ENCODE results near the gene LENEP. TPM values are rescaled to one million over a fixed set of nuclear protein-coding genes. Genes with fewer than 3 reads are reported as not detected.

The LENEP gene
- not detected for total RNA-seq

DNA sequence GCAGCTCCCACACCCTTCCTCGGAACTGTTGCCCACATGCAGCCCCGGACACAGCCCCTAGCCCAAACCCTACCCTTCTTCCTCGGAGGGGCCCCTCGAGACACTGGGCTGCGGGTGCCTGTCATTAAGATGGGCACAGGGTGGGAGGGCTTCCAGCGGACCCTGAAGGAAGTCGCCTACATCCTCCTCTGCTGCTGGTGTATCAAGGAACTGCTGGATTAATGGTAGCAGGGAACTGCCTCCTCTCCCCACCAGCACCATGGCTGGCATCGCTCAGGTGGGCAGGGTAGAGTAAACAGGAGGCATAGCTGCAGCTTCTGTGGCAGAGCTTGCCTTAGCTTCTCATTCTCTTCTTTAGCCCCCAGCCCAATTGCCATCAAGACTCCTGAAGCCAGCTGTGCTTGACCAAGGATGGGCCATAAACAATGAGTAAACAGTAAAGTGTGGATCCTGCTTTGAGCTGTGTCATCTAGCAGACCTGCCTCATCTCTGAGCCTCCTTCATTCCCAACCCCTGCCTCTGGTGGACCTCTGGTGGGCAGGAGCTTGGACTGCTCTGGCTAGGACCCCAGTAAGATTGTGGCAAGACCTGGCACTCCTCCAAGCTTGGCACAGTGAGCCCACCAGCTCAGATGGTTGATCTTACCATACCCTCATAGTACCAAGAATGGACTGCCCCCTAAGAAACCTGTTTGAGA is at the start of gene LENEP:
LENEP (plus strand) TSS at position 15 of the 697 bp plus-strand sequence; CDS start at position 37, 22 bp downstream.
- H3K36me3 ChIP-seq (replicated peaks in 1 of 2; ENCODE audit: insufficient read depth in 1 of 2, low read depth in 2 of 2), result no peaks in the 10 kb centered on the region
- H3K27ac ChIP-seq, result peak within 1 kb of the TSS in 1 of 4 donors; percentile 13
- no peak for DNase-seq
- H3K4me1 ChIP-seq, result peaks cover 18% of the 10 kb centered on the region
- 79% methylated on average over 8 of the region's 8 CpGs; no CpG with 5 or more reads in 1 of the 2 donors for WGBS, 2 donors
- H3K27me3 ChIP-seq, result no peaks in the 10 kb centered on the region
- ATAC-seq, result no peak
- intact Hi-C loops (cut with DNase I), result no loop called here
- TF ChIP-seq, protein P1, sequence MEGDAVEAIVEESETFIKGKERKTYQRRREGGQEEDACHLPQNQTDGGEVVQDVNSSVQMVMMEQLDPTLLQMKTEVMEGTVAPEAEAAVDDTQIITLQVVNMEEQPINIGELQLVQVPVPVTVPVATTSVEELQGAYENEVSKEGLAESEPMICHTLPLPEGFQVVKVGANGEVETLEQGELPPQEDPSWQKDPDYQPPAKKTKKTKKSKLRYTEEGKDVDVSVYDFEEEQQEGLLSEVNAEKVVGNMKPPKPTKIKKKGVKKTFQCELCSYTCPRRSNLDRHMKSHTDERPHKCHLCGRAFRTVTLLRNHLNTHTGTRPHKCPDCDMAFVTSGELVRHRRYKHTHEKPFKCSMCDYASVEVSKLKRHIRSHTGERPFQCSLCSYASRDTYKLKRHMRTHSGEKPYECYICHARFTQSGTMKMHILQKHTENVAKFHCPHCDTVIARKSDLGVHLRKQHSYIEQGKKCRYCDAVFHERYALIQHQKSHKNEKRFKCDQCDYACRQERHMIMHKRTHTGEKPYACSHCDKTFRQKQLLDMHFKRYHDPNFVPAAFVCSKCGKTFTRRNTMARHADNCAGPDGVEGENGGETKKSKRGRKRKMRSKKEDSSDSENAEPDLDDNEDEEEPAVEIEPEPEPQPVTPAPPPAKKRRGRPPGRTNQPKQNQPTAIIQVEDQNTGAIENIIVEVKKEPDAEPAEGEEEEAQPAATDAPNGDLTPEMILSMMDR (IDR thresholded peaks at IDR 0.05), result no peak
- TF ChIP-seq POLR2A (IDR thresholded peaks at IDR 0.05), result no peak
- no peak within 1 kb of the TSS for H3K4me3 ChIP-seq
- H3K9me3 ChIP-seq, result no peaks in the 10 kb centered on the region

DNA sequence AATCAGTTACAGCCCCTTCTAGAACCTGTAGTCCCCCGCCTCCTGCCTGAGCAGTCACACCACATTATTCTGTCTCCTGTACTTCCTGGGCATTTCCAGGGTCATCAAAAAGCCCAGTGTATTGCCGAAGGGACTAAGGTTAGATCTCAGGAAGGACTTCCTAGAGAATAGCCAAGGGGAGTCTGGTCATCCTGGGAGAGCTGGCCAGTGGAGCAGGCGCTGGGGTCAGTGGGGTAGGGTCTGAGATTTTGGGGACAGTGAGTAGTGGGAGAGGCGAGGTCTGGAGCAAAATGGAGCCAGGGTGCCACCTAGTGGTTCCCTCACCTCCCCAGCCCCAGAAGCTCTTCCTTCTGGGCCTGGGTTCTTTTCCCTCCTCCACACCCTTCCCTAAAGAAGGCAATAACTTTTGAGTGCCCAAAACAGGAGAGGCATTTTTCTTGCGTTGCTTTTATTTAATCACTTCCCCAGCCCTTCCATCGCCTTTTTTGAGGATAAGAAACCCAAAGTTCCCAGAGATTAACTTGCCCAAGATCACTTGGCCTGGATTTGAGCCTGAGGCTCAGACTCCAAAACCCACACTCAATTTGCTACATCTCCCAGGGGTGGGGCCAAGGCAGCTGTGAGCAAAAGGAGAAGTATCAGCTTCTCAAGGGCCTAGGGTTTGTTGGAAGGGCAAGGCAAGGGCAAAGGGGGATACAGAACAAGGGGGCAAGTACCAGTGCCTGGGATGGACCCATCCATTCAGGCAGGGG is 49.6 kb upstream of the LENEP start:
- Histone ChIP-seq H3K4me3 (no peak overlapping the region), H3K4me1 (peaks cover 19% of the 10 kb centered on the region), H3K36me3 (replicated peaks in 1 of 2; ENCODE audit: insufficient read depth in 1 of 2, low read depth in 2 of 2) (peaks cover 0 to 3% of the 10 kb centered on the region in 2 donors), H3K27me3 (no peaks in the 10 kb centered on the region), H3K27ac (peak overlapping the region in 1 of 4 donors; percentile 21), H3K9me3 (no peaks in the 10 kb centered on the region)
- ATAC-seq (no peak), DNase-seq (peak in 2 of 4 donors; percentile 32 to 53)
- TF ChIP-seq POLR2A (IDR thresholded peaks at IDR 0.05), result no peak
- TF ChIP-seq, protein P1 (IDR thresholded peaks at IDR 0.05), result peak; percentile 47 to 63 (median 55)
- 38 to 40% methylated on average over 5 to 6 of the region's 6 CpGs for WGBS, 2 donors
- intact Hi-C loops (cut with DNase I), result no loop called here

DNA sequence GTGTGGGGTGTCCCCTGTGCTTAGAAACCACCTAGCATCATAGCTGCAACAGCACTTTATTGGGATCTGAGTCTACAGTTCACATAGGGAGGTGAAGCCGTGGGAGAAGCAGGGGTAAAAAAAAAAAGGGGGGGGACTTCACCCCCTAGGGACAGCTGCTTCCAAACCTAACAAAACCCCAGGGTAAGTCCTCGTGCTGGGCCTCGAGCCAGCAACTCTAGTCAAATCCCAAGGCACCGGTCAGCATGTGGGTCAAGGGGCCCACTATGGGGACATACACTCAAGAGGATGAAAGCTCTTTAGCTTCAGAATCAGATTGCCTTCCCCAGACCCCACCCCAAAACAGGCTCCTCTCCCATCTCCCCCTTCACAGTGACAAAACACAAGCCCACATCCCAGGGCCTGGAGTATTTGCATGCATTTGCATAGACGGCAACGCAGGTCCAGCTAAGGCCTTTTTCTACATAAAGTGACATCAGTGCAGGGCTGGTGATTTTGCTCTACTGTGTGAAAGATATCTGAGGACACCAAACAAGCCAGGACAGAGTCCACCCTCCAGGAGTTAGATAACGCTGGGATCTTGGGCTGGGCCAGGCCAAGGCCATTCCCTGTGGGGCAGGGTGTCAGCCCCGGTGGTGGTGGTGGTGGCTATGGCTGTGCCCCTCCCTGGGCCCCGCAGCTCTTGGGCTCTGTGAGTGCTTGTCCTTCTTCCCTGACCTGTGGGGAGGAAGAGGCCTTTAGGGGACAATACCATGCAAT is 48.8 kb upstream of the LENEP start:
- Histone ChIP-seq H3K4me1 (peaks cover 19% of the 10 kb centered on the region), H3K27ac (peak overlapping the region in 1 of 4 donors; percentile 21), H3K36me3 (replicated peaks in 1 of 2; ENCODE audit: insufficient read depth in 1 of 2, low read depth in 2 of 2) (peaks cover 0 to 3% of the 10 kb centered on the region in 2 donors), H3K9me3 (no peaks in the 10 kb centered on the region), H3K4me3 (no peak overlapping the region), H3K27me3 (no peaks in the 10 kb centered on the region)
- intact Hi-C loops (cut with DNase I), result no loop called here
- no peak for DNase-seq
- no peak for ATAC-seq
- 40 to 51% methylated on average over 7 to 9 of the region's 9 CpGs for WGBS, 2 donors
- TF ChIP-seq POLR2A (IDR thresholded peaks at IDR 0.05), result no peak
- TF ChIP-seq, protein P1 (IDR thresholded peaks at IDR 0.05), result no peak

DNA sequence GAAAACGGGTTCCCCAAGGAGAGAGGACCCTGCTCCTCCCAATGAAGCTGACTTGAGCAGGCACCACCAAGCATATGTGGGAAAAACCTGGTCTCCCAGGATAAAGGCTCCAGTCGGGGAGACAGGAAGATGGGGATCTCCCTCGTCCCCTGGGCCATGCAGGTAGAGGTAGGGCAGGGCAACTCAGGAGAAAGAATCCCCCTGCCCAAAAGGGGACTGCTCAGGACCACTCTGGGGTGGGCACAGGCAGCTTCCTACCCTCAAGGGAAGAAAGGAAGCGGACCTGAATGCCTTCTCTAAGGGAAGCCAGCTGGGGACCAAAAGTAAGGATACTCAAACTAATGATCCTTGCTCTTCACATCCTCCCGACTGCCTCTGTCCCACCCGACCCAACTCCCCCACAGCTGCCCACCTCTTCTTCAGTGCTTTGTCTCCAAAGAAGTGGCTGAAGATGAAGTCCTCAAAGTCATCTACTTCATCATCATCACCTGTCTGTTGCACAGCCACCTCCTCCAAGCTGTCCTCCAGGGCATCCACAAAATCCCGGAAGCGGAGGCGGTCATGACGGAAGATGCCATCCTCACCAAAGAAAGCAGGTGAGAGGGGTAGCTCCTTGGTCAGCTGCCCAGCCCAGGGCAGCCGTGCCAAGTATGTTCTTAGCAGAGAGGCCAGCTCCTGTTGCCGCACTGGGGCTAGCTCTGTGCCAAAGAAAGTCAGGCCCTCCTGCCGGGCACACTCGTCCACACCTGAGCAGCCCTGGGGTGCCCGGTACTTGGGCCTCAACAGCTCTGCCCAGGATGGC is 48.0 kb upstream of the LENEP start:
- peaks cover 19% of the 10 kb centered on the region for H3K4me1 ChIP-seq
- H3K4me3 ChIP-seq, result no peak overlapping the region
- DNase-seq (no peak), ATAC-seq (no peak)
- no peaks in the 10 kb centered on the region for H3K27me3 ChIP-seq
- H3K27ac ChIP-seq, result no peak overlapping the region
- H3K9me3 ChIP-seq, result no peaks in the 10 kb centered on the region
- peaks cover 0 to 3% of the 10 kb centered on the region in 2 donors for H3K36me3 ChIP-seq (replicated peaks in 1 of 2; ENCODE audit: insufficient read depth in 1 of 2, low read depth in 2 of 2)
- TF ChIP-seq POLR2A (IDR thresholded peaks at IDR 0.05), result no peak
- TF ChIP-seq, protein P1 (IDR thresholded peaks at IDR 0.05), result no peak
- intact Hi-C loops (cut with DNase I), result no loop called here
- WGBS, 2 donors, result 75 to 82% methylated on average over 14 to 15 of the region's 15 CpGs
